BJ (cell line): ENCODE data around the gene POMGNT1. TPM values are rescaled to one million over a fixed set of nuclear protein-coding genes. Genes with fewer than 3 reads are reported as not detected.

Experiments used
- CTCF ChIA-PET: fragments of 350-600 bp; formaldehyde crosslinking; extraction: SDS; loops from one replicate; lab custom pipeline; 2021; ENCODE audit warnings: antibody characterized with exemption, inconsistent platforms; lab: Yijun Ruan, JAX
- POLR2A ChIA-PET: fragments of 300-600 bp; sonication (Branson Sonifier 250); formaldehyde crosslinking; extraction: SDS; loops from one replicate; lab custom pipeline; 2021; ENCODE audit warnings: antibody characterized with exemption; lab: Charles Lee
- DNase-seq: peaks from one replicate; pipeline ENCODE4 v3.0.0-alpha.2; 2011; ENCODE audit warnings: low read depth
- H3K27me3 ChIP-seq: 2 replicates; pipeline ENCODE4 v1.6.0; 2011; ENCODE audit warnings: low read length; ENCODE audit not compliant: control insufficient read depth, insufficient read depth
- H3K36me3 ChIP-seq: 2 replicates; pipeline ENCODE4 v1.5.1; 2011; ENCODE audit warnings: low read length; ENCODE audit not compliant: control insufficient read depth, insufficient read depth
- H3K4me3 ChIP-seq: 2 replicates; pipeline ENCODE4 v1.5.1; 2011; ENCODE audit warnings: low read depth, mild to moderate bottlenecking, control low read depth, low read length
- polyA plus RNA-seq: library from polyadenylated mRNA; depleted of rRNA; stranded (reverse); fragments of >200 nt; gene quantifications from 2 replicates; pipeline ENCODE4 v1.2.3, GENCODE V29; 2011; rRNA removed
- small RNA-seq: library from RNA; depleted of rRNA; stranded (forward); fragments of <200 nt; gene quantifications from one replicate; pipeline ENCODE3, GENCODE V24; 2012; ENCODE audit warnings: low replicate concordance, low read depth; ENCODE audit not compliant: insufficient read length
- TF ChIP-seq, protein P1 (sequence below): IDR thresholded peaks from 2 replicates; pipeline ENCODE4 v1.5.1; 2011; ENCODE audit warnings: low read depth, mild to moderate bottlenecking, control low read depth, inconsistent platforms, low read length, moderate library complexity; ENCODE audit not compliant: insufficient read depth

POMGNT1 gene
- polyA plus RNA-seq, 1 experiment, result 80.0 TPM

DNA sequence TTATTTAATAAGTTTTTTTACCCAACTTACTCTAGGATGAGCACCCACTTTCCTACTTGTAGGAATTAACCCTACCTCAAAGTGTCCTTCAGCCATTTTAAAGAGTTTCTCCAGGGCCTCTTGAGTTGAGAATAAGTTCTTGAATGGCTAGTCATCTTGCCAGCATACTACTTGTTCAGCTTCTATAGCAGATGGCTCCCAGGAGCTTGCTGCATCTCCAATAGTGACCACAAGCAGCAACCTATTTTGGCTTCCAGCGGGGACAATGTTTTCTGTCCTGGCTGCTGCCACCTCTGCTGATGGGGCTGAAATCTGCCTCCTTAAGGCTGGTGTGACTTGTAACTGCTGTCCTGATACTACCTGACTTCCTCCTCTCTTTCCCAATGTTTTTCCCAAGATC is 45.0 kb downstream of the POMGNT1 start:
- no peak for DNase-seq
- CTCF ChIA-PET, result no interaction called here
- TF ChIP-seq, protein P1, sequence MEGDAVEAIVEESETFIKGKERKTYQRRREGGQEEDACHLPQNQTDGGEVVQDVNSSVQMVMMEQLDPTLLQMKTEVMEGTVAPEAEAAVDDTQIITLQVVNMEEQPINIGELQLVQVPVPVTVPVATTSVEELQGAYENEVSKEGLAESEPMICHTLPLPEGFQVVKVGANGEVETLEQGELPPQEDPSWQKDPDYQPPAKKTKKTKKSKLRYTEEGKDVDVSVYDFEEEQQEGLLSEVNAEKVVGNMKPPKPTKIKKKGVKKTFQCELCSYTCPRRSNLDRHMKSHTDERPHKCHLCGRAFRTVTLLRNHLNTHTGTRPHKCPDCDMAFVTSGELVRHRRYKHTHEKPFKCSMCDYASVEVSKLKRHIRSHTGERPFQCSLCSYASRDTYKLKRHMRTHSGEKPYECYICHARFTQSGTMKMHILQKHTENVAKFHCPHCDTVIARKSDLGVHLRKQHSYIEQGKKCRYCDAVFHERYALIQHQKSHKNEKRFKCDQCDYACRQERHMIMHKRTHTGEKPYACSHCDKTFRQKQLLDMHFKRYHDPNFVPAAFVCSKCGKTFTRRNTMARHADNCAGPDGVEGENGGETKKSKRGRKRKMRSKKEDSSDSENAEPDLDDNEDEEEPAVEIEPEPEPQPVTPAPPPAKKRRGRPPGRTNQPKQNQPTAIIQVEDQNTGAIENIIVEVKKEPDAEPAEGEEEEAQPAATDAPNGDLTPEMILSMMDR, result no peak
- no peak overlapping the region for H3K4me3 ChIP-seq
- POLR2A ChIA-PET, result no interaction called here
- no peaks in the 10 kb centered on the region for H3K36me3 ChIP-seq
- H3K27me3 ChIP-seq, result no peaks in the 10 kb centered on the region

DNA sequence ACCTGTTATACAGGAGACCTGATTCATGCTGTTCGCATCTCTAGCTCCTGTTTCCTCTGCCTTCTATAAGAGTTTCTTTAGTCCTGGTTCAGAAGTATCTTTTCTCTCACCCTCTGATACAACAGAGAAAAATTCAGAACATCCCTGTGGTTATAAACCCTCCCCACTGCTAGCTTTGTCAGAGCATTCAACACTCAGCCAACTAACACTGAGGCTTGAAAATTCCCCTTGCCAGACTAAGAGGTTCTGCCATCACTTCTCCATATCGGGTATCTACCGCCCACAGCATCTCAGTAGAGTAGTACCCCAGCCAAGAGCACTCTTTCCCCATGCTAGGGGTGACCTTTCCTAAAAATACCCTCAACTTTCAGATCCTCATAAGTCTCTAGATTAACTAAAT is 46.2 kb downstream of the POMGNT1 start:
- Histone ChIP-seq H3K36me3 (no peaks in the 10 kb centered on the region), H3K27me3 (no peaks in the 10 kb centered on the region), H3K4me3 (no peak overlapping the region)
- ChIA-PET POLR2A (no interaction called here), CTCF (interaction anchor here (0.8 to 1.4 kb wide), 4 partner anchors 8 to 29 kb away, joined by 3 to 4 read pairs (median 4); no protein-coding TSS in a partner anchor)
- no peak for DNase-seq
- TF ChIP-seq, protein P1, result no peak

DNA sequence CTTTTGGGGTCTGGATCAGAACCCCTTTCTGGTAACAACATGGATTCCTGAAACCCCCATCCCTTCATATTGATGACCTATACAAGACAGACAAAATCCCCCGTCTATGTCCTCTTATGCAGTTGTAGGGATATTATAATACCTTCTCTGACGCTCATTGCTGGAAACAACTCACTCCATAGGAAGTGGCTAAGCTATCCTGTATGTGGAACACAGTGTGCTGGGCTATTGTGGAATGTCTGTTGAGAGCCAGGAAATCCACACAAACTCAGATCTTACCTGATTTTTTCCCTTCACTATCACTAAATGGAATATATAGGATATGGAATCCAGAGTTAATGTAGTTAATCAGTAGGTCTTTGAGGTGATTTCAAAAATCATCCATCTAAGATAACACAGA is 48.1 kb downstream of the POMGNT1 start:
- ChIA-PET CTCF (interaction anchor here (1.2 kb wide), 1 partner anchor 13 kb away, joined by 3 read pairs; no protein-coding TSS in a partner anchor), POLR2A (no interaction called here)
- H3K4me3 ChIP-seq, result no peak overlapping the region
- no peak for DNase-seq
- H3K27me3 ChIP-seq, result no peaks in the 10 kb centered on the region; the same call in 1 of the 2 replicates
- no peaks in the 10 kb centered on the region for H3K36me3 ChIP-seq
- TF ChIP-seq, protein P1, result no peak

DNA sequence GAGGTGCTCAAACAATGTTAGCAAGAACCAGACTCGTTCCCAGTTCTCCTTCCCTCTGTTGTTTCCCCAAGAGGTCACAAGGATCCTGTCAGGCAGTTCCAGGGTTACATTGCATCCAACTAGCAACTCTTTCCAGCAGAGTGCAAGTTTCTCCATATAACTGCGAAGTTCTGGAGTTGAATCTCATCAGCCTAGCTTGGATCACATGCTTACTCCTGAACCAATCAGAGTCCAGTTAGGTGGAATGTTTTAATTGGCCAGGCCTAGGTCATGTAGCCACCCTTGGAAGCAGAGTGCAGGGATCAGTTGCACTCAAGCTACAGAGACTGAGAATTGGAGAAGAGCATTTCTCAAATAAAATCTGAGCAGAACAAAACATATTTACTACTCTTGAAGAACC is 49.9 kb downstream of the POMGNT1 start:
- ChIA-PET POLR2A (no interaction called here), CTCF (interaction anchor here (0.6 kb wide), 1 partner anchor 39 kb away, joined by 6 read pairs; no protein-coding TSS in a partner anchor)
- no peaks in the 10 kb centered on the region; the same call in 1 of the 2 replicates for H3K27me3 ChIP-seq
- H3K4me3 ChIP-seq, result no peak overlapping the region
- TF ChIP-seq, protein P1, result no peak
- no peak for DNase-seq
- no peaks in the 10 kb centered on the region for H3K36me3 ChIP-seq

Small RNA genes lying within 50 kb of the gene (small RNA-seq; reads per million reads assigned to genes)
- gene AL672043.1, result not detected

Other genes starting within 250 kb of the POMGNT1 start
- gene PIK3R3, start 65.8 kb downstream of the POMGNT1 start, polyA plus RNA-seq, result 1.5 and 2.2 TPM in 2 replicates
- 0.64 and 1.1 TPM in 2 replicates for gene TSPAN1, start 23.3 kb downstream of the POMGNT1 start, polyA plus RNA-seq
- gene P3R3URF, start 21.9 kb downstream of the POMGNT1 start, polyA plus RNA-seq, result not detected in 2 replicates
- 2.5 and 3.2 TPM in 2 replicates for gene LURAP1, start 4.9 kb upstream of the POMGNT1 start, polyA plus RNA-seq
- 4.3 and 5.6 TPM in 2 replicates for gene RAD54L, start 49.3 kb upstream of the POMGNT1 start, polyA plus RNA-seq
- gene LRRC41, start 105.2 kb upstream of the POMGNT1 start, polyA plus RNA-seq, result 70.5 and 101 TPM in 2 replicates
- 188 and 449 TPM in 2 replicates for gene UQCRH, start 105.3 kb upstream of the POMGNT1 start, polyA plus RNA-seq
- 24.0 and 24.2 TPM in 2 replicates for gene NSUN4, start 142.4 kb upstream of the POMGNT1 start, polyA plus RNA-seq
- 1.3 and 1.8 TPM in 2 replicates for gene FAAH, start 195.9 kb upstream of the POMGNT1 start, polyA plus RNA-seq